ENCODE data around the gene EPB41L4B. TPM values are rescaled to one million over a fixed set of nuclear protein-coding genes. Genes with fewer than 3 reads are reported as not detected.

EPB41L4B gene
- total RNA-seq, 1 donor from 2014 or later = 4.7 TPM

- Histone ChIP-seq H3K27ac (no peak overlapping the region), H3K36me3 (no peaks in the 10 kb centered on the region), H3K9me3 (no peaks in the 10 kb centered on the region), H3K27me3 (no peaks in the 10 kb centered on the region), H3K4me3 (no peak overlapping the region), H3K4me1 (no peaks in the 10 kb centered on the region)
- DNase-seq (ENCODE audit: extremely low spot score in 2 of 2) = no peak
- TF ChIP-seq CTCF (IDR thresholded peaks at IDR 0.05) (no peak), POLR2A (IDR thresholded peaks at IDR 0.05) (no peak), POLR2AphosphoS5 (IDR thresholded peaks at IDR 0.05; ENCODE audit: insufficient read depth in 1 of 2, low read depth in 1 of 2) (no peak)
- intact Hi-C loops (cut with DNase I) = no loop called here
Measured at GRCh38 chr9:109182940-109183798, 137.7 kb downstream of the EPB41L4B start.

GRCh38 chr9:109182550-109182939 lies 138.3 kb downstream of the EPB41L4B start:
- intact Hi-C loops (cut with DNase I) = no loop called here
- no peaks in the 10 kb centered on the region for H3K4me1 ChIP-seq
- DNase-seq (ENCODE audit: extremely low spot score in 2 of 2) = no peak
- H3K4me3 ChIP-seq = no peak overlapping the region
- TF ChIP-seq POLR2A (IDR thresholded peaks at IDR 0.05) = no peak
- TF ChIP-seq CTCF (IDR thresholded peaks at IDR 0.05) = no peak
- no peak for TF ChIP-seq POLR2AphosphoS5 (IDR thresholded peaks at IDR 0.05; ENCODE audit: insufficient read depth in 1 of 2, low read depth in 1 of 2)
- no peaks in the 10 kb centered on the region for H3K27me3 ChIP-seq
- H3K27ac ChIP-seq = no peak overlapping the region
- H3K36me3 ChIP-seq = no peaks in the 10 kb centered on the region
- H3K9me3 ChIP-seq = no peaks in the 10 kb centered on the region

GRCh38 chr9:109181284-109181683 lies 139.6 kb downstream of the EPB41L4B start:
- no peaks in the 10 kb centered on the region for H3K4me1 ChIP-seq
- intact Hi-C loops (cut with DNase I) = no loop called here
- H3K36me3 ChIP-seq = no peaks in the 10 kb centered on the region
- TF ChIP-seq CTCF (IDR thresholded peaks at IDR 0.05) (no peak), POLR2A (IDR thresholded peaks at IDR 0.05) (no peak), POLR2AphosphoS5 (IDR thresholded peaks at IDR 0.05; ENCODE audit: insufficient read depth in 1 of 2, low read depth in 1 of 2) (no peak)
- no peak for DNase-seq (ENCODE audit: extremely low spot score in 2 of 2)
- H3K27ac ChIP-seq = no peak overlapping the region
- H3K9me3 ChIP-seq = no peaks in the 10 kb centered on the region
- H3K4me3 ChIP-seq = no peak overlapping the region
- no peaks in the 10 kb centered on the region for H3K27me3 ChIP-seq

- intact Hi-C loops (cut with DNase I) = no loop called here
- Histone ChIP-seq H3K4me3 (no peak overlapping the region), H3K9me3 (no peaks in the 10 kb centered on the region), H3K27me3 (no peaks in the 10 kb centered on the region), H3K36me3 (no peaks in the 10 kb centered on the region), H3K27ac (no peak overlapping the region), H3K4me1 (no peaks in the 10 kb centered on the region)
- no peak for DNase-seq (ENCODE audit: extremely low spot score in 2 of 2)
- TF ChIP-seq CTCF (IDR thresholded peaks at IDR 0.05) (no peak), POLR2A (IDR thresholded peaks at IDR 0.05) (no peak), POLR2AphosphoS5 (IDR thresholded peaks at IDR 0.05; ENCODE audit: insufficient read depth in 1 of 2, low read depth in 1 of 2) (no peak)
Measured at GRCh38 chr9:109179801-109180523, 140.9 kb downstream of the EPB41L4B start.

- no peak for DNase-seq (ENCODE audit: extremely low spot score in 2 of 2)
- Histone ChIP-seq H3K4me3 (no peak overlapping the region), H3K36me3 (no peaks in the 10 kb centered on the region), H3K4me1 (no peaks in the 10 kb centered on the region), H3K27me3 (no peaks in the 10 kb centered on the region), H3K27ac (no peak overlapping the region), H3K9me3 (no peaks in the 10 kb centered on the region)
- TF ChIP-seq POLR2AphosphoS5 (IDR thresholded peaks at IDR 0.05; ENCODE audit: insufficient read depth in 1 of 2, low read depth in 1 of 2) (no peak), CTCF (IDR thresholded peaks at IDR 0.05) (no peak), POLR2A (IDR thresholded peaks at IDR 0.05) (no peak)
- intact Hi-C loops (cut with DNase I) = no loop called here
Measured at GRCh38 chr9:109176963-109177362, 143.9 kb downstream of the EPB41L4B start.
